Measurements from ENCODE around the gene CTDNEP1.

CTDNEP1 gene

GRCh38 chr17:7266784-7267183 is 15.2 kb upstream of the CTDNEP1 start:
- H3K4me3 ChIP-seq (ENCODE audit: low read length): no peak overlapping the region
- no peak for DNase-seq (ENCODE audit: low read depth)
- TF ChIP-seq, protein P1, sequence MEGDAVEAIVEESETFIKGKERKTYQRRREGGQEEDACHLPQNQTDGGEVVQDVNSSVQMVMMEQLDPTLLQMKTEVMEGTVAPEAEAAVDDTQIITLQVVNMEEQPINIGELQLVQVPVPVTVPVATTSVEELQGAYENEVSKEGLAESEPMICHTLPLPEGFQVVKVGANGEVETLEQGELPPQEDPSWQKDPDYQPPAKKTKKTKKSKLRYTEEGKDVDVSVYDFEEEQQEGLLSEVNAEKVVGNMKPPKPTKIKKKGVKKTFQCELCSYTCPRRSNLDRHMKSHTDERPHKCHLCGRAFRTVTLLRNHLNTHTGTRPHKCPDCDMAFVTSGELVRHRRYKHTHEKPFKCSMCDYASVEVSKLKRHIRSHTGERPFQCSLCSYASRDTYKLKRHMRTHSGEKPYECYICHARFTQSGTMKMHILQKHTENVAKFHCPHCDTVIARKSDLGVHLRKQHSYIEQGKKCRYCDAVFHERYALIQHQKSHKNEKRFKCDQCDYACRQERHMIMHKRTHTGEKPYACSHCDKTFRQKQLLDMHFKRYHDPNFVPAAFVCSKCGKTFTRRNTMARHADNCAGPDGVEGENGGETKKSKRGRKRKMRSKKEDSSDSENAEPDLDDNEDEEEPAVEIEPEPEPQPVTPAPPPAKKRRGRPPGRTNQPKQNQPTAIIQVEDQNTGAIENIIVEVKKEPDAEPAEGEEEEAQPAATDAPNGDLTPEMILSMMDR (conservative IDR thresholded peaks at IDR 0.05; ENCODE audit: low read depth, low read length): no peak

GRCh38 chr17:7263801-7264078 is 12.2 kb upstream of the CTDNEP1 start:
- TF ChIP-seq, protein P1 (conservative IDR thresholded peaks at IDR 0.05; ENCODE audit: low read depth, low read length): no peak
- no peak for DNase-seq (ENCODE audit: low read depth)
- H3K4me3 ChIP-seq (ENCODE audit: low read length): no peak overlapping the region

GRCh38 chr17:7262935-7263800 is 11.6 kb upstream of the CTDNEP1 start:
- no peak for DNase-seq (ENCODE audit: low read depth)
- H3K4me3 ChIP-seq (ENCODE audit: low read length): no peak overlapping the region
- TF ChIP-seq, protein P1 (conservative IDR thresholded peaks at IDR 0.05; ENCODE audit: low read depth, low read length): no peak

DNA sequence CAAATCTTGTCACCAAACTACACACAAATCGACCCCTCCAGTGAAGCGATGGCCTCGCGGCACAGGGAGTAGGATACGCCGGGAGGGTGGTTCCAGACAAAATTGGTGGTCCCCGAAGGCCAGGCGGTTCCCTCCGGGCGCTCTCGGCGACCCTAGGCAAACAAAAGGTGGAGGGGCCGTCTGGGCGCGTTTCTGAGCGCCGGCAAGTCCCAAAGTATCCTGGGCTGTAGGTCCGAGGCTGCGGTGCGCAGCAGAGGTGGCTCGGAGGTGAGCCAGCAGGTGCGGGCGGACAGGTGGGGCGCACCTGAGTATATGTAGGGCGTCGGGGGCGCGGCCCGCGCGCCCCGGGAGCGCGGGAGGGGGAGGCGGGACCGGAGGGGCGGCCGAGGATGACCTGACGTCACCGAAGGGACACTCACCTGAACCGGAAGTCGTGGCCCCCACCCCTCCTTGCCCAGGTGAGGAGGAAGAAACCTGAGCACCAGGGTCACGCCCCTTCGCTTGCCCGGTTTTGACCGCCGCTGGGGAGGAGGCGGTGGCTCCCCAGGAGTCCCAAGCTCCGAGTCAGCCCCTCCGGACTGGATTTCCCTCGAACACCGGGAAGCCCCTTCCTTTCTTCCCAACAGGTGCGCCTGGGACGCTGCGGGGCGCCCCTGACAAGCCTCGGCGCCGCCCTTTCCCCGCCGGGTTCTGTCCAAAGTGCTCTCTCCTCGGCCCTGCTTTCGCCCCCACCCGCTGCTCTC is 10.8 kb upstream of the CTDNEP1 start, which contains the start of gene CLDN7:
Gene CLDN7, minus strand, starts transcription at position 287 of the 743 bp plus-strand sequence. CDS start 435 bp downstream, outside the sequence.
- TF ChIP-seq, protein P1 (conservative IDR thresholded peaks at IDR 0.05; ENCODE audit: low read depth, low read length): no peak
- peak within 1 kb of the TSS; percentile 34 for H3K4me3 ChIP-seq (ENCODE audit: low read length)
- DNase-seq (ENCODE audit: low read depth): no peak

GRCh38 chr17:7261379-7262191 is 10.1 kb upstream of the CTDNEP1 start:
- DNase-seq (ENCODE audit: low read depth): no peak
- TF ChIP-seq, protein P1 (conservative IDR thresholded peaks at IDR 0.05; ENCODE audit: low read depth, low read length): no peak
- peak overlapping the region; percentile 34 for H3K4me3 ChIP-seq (ENCODE audit: low read length)

DNA sequence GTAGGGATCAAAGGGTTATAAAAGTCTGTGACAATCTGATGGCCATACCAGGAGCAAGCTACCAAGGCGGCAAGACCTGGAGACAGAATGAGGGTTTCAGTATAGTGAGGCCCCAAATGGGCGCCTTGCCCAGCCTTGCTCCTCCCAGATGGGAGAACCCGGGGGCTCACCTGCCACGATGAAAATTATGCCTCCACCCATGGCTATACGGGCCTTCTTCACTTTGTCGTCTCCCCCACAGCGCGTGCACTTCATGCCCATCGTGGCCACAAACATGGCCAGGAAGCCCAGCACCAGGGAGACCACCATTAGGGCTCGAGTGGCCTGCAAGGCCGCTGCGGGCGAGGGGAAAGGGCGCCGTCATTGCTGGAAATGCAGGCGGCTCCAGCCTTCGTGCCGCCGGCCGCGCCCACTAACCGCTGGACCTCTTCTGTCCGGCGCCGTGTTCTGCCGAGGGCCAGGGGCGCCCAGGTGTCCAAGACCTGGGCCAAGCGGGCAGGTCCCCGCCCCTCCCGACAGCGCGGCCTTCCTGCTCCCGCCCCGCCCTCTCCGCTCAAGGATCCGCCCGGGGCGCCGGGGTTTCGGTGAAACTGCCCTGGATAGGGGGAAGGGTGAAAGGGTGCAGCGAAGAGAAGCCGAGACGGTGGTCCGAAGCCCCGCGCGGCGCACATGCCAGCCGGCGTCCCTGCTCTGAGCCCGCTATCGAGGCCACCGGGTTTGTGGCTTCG is 9.3 kb upstream of the CTDNEP1 start:
- TF ChIP-seq, protein P1 (conservative IDR thresholded peaks at IDR 0.05; ENCODE audit: low read depth, low read length): no peak
- peak overlapping the region; percentile 34 for H3K4me3 ChIP-seq (ENCODE audit: low read length)
- DNase-seq (ENCODE audit: low read depth): no peak

Data from retinal pigment epithelial cell (primary cell).